ENCODE data around the gene LILRB2.
"Not testable (repeated sequence)": the region's sequence is repeated elsewhere in the genome, so short reads cannot be mapped to it uniquely, and the experiment has no call there.

Gene LILRB2

DNA sequence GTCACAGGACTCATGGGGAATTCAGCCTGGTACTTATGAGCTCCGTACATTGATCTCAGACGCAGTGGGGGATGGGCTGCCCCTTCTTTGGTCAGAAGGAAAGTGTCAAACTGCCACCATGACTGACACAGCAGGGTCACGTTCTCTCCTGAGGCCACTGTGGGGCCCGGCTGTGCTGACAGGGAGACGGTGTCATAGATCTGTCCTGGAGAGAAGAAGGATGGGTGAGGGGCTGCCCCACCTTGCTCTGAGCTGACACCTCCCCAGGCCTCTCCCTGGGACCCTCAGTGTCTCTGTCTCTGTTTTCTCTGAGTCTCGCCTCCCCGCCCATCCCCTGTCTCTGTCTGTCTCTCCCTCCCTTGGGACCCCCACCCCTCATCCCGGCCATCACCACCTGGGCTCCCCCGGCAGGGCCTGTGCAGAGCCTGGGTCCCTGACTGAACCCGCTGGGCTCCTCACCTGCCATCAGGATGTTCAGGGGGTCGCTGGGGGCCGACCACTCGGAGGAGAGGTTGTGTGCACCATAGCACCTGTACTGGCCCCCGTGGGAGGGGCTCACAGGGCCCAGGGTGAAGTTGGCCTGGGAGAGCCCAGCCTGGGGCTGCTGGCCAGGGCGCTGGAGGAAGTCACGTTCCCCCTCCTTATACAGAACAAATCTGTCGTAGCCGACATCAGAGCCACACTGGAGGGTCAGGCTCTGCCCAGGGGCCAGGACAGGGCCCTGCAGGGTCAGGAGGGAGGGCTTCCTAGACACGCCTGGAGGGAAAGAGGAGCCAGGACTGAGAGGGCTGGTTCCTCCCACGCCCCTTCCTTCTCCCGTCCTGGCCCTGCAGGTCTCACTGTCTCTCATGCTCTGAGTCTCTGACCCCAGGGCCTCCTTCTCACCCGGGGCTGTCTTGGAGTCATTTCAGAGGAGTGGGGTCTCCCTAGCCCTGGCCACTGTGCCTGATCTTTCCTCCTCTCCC, 40.3 kb downstream of the LILRB2 start:
- not testable (repeated sequence) for DNase-seq (ENCODE audit: low spot score)

DNA sequence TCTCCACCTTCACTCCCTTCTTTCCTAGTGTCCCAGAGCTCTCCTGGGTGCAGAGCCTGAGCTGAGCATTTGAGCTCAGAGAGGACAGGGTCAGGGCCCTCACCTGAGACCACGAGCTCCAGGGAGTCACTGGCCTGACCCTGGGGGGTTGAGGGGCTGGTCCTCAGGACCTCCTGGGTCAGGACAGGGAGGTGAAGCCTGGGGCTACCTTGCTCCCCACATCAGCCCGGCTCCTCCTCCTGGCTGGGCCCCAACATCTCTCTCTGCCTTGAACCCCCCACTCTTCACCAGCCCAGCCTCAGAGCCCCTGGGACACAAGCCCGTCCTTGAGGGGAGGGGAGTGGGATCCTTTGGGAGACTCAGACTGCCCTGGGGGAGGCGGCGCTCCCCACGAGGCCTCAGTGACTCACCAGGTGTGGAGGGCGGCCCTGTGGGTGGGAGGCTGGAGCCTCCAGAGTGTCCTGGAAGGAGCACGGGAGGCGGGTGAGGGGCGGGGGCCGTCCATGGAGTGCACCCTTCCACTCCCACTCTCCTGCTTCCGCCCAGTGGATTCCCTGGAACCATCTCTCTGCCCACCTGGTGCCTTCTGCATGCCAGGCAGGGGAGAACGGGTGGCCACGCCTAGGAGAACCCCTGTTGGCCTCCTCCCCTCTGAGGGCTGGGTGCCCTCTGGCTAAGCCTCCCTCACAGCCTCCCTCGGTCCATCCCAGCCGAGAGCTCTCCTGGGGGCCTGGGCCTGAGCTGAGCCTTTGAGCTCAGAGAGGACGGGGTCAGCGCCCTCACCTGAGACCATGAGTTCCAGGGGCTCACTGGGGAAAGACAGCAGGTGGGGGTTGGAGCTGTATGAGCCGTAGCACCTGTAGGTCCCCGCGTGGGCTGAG, 41.2 kb downstream of the LILRB2 start:
- DNase-seq (ENCODE audit: low spot score) = not testable (repeated sequence)

DNA sequence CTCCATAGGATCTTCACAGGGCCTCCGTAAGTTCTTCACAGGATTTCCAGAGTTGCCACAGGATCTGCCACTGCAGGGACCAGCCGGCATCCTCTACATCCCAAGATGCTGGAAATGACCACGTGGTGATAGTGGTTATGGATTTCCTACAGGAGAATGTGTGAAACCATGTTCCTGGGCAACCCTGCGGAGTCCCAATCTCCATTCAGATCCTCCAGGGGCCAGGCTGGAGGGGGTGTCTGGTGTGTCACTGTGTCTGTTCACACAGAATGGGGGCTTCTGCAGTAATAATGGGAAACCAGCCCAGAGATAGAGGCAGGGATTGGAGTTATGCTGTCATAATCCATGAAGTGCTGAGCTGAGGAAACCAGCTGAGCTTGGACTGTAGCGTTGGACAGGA, 47.0 kb downstream of the LILRB2 start:
- no peak for DNase-seq (ENCODE audit: low spot score)

DNA sequence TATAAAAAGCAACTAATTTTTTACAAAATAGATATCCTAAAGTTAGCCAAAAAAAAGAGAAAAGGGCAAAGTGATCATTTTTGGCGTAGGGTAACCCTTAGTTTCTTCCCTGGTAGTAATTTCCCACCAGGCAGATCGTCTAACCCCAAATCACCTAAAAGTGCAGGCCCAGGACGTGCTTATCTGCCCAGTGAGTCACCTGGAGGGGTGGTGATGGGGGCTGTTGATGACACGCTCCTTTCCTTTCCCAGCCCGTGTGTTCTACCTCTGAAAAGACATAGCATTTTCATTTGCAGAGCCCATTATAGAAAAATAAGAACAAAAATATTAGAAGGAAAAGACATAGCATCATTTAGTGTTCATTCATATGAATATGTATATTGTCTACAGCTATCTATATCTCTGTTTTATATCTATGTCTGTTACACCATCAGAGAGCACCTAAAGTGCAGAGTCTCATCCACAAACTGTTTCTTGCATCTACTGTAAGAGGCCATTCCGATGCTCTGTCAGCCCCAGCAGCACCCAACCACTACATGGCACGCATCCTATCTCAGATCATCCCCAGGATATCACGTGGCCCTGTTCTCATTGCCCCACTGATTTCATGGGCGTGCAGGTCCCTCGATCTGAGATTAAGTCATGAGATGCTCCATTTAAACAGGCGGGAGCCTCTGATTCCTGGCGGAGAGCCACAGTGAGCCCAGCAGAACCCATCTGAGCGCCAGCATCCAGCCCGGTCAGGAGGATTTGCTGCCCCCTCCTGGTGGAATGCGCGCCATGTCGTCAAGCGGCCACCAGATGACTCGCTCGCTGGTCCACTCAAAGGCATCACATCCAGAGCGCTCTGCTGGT, 49.6 kb downstream of the LILRB2 start:
- peak; percentile 81 for DNase-seq (ENCODE audit: low spot score)

DNA sequence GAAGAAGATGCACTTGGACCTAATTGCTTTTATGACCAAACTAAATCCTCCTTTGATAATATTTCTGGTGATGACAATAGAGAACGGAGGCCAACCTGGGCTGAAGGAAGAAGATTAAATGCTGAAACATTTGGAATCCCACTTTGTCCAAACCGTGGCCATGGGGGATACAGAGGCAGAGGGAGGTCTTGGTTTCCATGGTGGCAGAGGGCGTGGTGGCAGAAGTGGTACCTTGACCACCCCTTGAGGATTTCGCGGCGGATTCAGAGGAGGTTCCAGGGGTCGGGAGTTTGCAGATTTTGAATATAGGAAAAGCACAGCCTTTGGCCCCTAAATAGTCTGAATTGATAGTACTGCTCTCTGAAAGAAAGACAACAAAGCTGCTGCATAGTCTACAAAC, 50.9 kb downstream of the LILRB2 start:
- DNase-seq (ENCODE audit: low spot score) = no peak

DNA sequence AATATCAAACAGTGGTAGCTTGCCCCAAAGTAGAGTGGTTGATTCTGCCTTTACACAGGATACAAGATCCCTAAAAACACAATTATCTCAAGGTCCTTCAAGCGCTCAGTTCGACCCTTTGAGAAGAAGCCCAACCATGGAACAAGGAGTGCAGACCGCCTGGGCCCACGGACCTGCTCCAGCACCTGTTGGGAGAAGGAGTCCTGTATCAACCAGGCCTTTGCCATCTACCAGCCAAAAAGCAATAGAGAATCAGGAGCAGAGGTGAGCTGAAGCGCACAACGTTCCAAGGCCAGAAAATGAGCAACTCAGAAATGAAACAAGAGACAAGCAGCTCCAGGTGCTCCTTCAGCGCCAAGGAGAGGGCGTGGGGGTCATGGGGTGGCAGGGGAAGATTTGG, 51.8 kb downstream of the LILRB2 start:
- no peak for DNase-seq (ENCODE audit: low spot score)

DNA sequence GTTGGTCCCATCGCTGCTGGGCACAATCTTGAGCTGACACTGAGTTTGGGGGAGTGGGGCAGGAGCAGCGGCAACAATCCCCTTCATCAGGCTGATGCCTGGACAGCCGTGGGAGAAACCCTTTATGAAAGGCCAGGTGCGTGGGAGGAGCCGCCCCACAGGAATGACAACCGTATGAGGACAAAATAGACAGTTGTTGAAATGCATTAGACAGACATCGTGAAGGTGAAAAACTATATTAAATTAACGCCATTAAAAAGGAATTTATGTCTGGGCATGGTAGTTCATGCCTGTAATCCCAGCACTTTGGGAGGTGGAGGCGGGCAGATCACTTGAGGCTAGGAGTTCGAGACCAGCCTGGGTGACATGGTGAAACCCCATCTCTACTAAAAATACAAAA, 56.3 kb downstream of the LILRB2 start:
- not testable (repeated sequence) for DNase-seq (ENCODE audit: low spot score)

DNA sequence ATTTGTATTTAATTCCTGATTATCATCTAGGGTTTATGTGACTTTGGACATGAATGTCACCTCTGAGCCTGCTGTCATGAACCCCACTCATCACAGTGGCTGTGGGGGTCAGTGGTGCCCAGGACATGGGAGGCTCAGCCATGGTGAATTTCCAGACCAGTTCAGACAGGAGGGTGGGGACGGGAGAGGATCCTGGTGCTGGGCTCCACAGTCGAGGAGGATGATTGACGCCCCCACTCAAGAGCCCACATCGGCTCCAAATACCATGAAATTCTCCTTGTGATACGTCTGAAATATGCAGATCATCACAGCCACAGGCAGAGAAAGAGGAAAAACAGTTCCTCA, 57.0 kb downstream of the LILRB2 start:
- DNase-seq (ENCODE audit: low spot score) = not testable (repeated sequence)
